HepG2 (cell line): Measurements from ENCODE around the gene CAD. TPM values are rescaled to one million over a fixed set of nuclear protein-coding genes. Genes with fewer than 3 reads are reported as not detected.

Experiments
- ARNTL ChIP-seq: sonication (generic); formaldehyde crosslinking; IDR thresholded peaks from 2 replicates; pipeline ENCODE4 v1.4.0; 2020; ENCODE audit warnings: mild to moderate bottlenecking, missing genetic modification reagents
- CREB1 ChIP-seq, 2 experiments: fragments of 450-650 bp in 1 of 2; IDR thresholded peaks; 2 replicates each; pipeline ENCODE4 v1.6.1; 2016 to 2017; ENCODE audit warnings: control low read depth in 1 of 2, mild to moderate bottlenecking in 1 of 2, missing compliant biosample characterization in 1 of 2, missing genetic modification characterization in 1 of 2
- CREM ChIP-seq, 2 experiments: sonication (generic) in 1 of 2; formaldehyde crosslinking in 1 of 2; IDR thresholded peaks; 2 replicates each; pipeline versions ENCODE4 v1.4.0 to v1.6.1; 2016 to 2020; ENCODE audit warnings: antibody characterized with exemption in 1 of 2, mild to moderate bottlenecking in 1 of 2, missing genetic modification reagents in 1 of 2
- FOXJ3 ChIP-seq: sonication (generic); formaldehyde crosslinking; IDR thresholded peaks from 2 replicates; pipeline ENCODE4 v1.4.0; 2020; ENCODE audit warnings: missing genetic modification reagents, mild to moderate bottlenecking, borderline replicate concordance
- HDAC1 ChIP-seq: sonication (generic); formaldehyde crosslinking; IDR thresholded peaks from 2 replicates; pipeline ENCODE4 v1.5.1; 2020; ENCODE audit warnings: mild to moderate bottlenecking, missing genetic modification reagents
- HNF4A ChIP-seq: sonication (generic); formaldehyde crosslinking; IDR thresholded peaks from 2 replicates; pipeline ENCODE4 v1.4.0; 2020; ENCODE audit warnings: missing genetic modification reagents
- NFYC ChIP-seq: IDR thresholded peaks from 2 replicates; pipeline ENCODE4 v1.6.1; 2016; ENCODE audit warnings: missing genetic modification reagents, missing compliant biosample characterization
- NR2F2 ChIP-seq: IDR thresholded peaks from 2 replicates; pipeline ENCODE4 v1.6.1; 2012; ENCODE audit warnings: low read depth, inconsistent platforms, borderline replicate concordance
- NRL ChIP-seq: sonication (generic); formaldehyde crosslinking; IDR thresholded peaks from 2 replicates; pipeline ENCODE4 v1.5.0; 2020; ENCODE audit warnings: missing genetic modification reagents, mild to moderate bottlenecking, moderate library complexity, borderline replicate concordance
- RAD21 ChIP-seq: fragments of 450-650 bp; formaldehyde crosslinking; IDR thresholded peaks from 2 replicates; pipeline ENCODE4 v1.5.0; 2020; ENCODE audit warnings: mild to moderate bottlenecking
- REPIN1 ChIP-seq: sonication (generic); formaldehyde crosslinking; IDR thresholded peaks from 2 replicates; pipeline ENCODE4 v1.8.0; 2022; ENCODE audit warnings: missing genetic modification reagents, low read depth, mild to moderate bottlenecking, borderline replicate concordance
- SETDB1 ChIP-seq: sonication (generic); formaldehyde crosslinking; IDR thresholded peaks from 2 replicates; pipeline ENCODE4 v1.5.1; 2020; ENCODE audit warnings: missing genetic modification reagents, mild to moderate bottlenecking, borderline replicate concordance
- SKI ChIP-seq: fragments of 450-650 bp; IDR thresholded peaks from one replicate; pipeline ENCODE4 v1.6.1; 2018; ENCODE audit warnings: mild to moderate bottlenecking; ENCODE audit not compliant: partially characterized antibody
- SRSF9 ChIP-seq: fragments of 200-400 bp; formaldehyde crosslinking; IDR thresholded peaks from 2 replicates; pipeline ENCODE4 v1.6.1; 2018; ENCODE audit warnings: borderline replicate concordance, mild to moderate bottlenecking, low read depth, low read length; ENCODE audit not compliant: insufficient read depth, poor library complexity, severe bottlenecking
- STAT5B ChIP-seq: sonication (generic); formaldehyde crosslinking; IDR thresholded peaks from 2 replicates; pipeline ENCODE4 v1.4.0; 2020; ENCODE audit warnings: missing genetic modification reagents
- TCF7L2 ChIP-seq: IDR thresholded peaks from 2 replicates; pipeline ENCODE4 v1.6.1; 2011; ENCODE audit warnings: mild to moderate bottlenecking, low read depth, low read length, moderate library complexity
- YEATS2 ChIP-seq: sonication (generic); formaldehyde crosslinking; IDR thresholded peaks from 2 replicates; pipeline ENCODE4 v1.4.0; 2020; ENCODE audit warnings: missing genetic modification reagents, borderline replicate concordance
- ZC3H4 ChIP-seq: sonication (generic); formaldehyde crosslinking; IDR thresholded peaks from 2 replicates; pipeline ENCODE4 v1.4.0; 2020; ENCODE audit warnings: missing genetic modification reagents, borderline replicate concordance
- ZFP36L2 ChIP-seq: sonication (generic); formaldehyde crosslinking; IDR thresholded peaks from 2 replicates; pipeline ENCODE4 v1.4.0; 2020; ENCODE audit warnings: missing genetic modification reagents
- ZNF205 ChIP-seq: IDR thresholded peaks from 2 replicates; pipeline ENCODE4 v1.6.1; 2018; ENCODE audit warnings: missing biosample characterization, missing genetic modification reagents
- ZNF251 ChIP-seq: sonication (generic); formaldehyde crosslinking; IDR thresholded peaks from 2 replicates; pipeline ENCODE4 v1.9.0; 2021; ENCODE audit warnings: mild to moderate bottlenecking, missing genetic modification reagents
- ZNF776 ChIP-seq: sonication (generic); formaldehyde crosslinking; IDR thresholded peaks from 2 replicates; pipeline ENCODE4 v1.4.0; 2020; ENCODE audit warnings: mild to moderate bottlenecking, missing genetic modification reagents
- polyA plus RNA-seq, 8 experiments: library from polyadenylated mRNA; depleted of rRNA in 3 of 8; stranded (reverse) in 7 of 8; unstranded in 1 of 8; fragments of >200 nt; fragmentation: Illumina TruSeq in 4 of 8; extraction: Trizol in 4 of 8; gene quantifications; 2 replicates each; pipeline versions ENCODE4 v1.2.1 to v1.2.3, GENCODE V29; 2011 to 2016; ENCODE audit warnings: low read depth in 4 of 8, missing spikeins in 1 of 8, mixed read lengths in 1 of 8; ENCODE audit not compliant: insufficient read depth in 1 of 8
- total RNA-seq, 5 experiments: library from RNA; depleted of rRNA; stranded (reverse); fragments of >200 nt; fragmentation: Illumina TruSeq; extraction: Trizol; gene quantifications; 2 replicates each; pipeline ENCODE4 v1.2.3, GENCODE V29; 2016; ENCODE audit warnings: low read depth in 1 of 5
- TF ChIP-seq, protein P1 (sequence below): IDR thresholded peaks from 2 replicates; pipeline ENCODE4 v1.6.1; 2016; ENCODE audit warnings: missing genetic modification reagents, missing compliant biosample characterization
- TF ChIP-seq, protein P2 (sequence below): sonication (generic); formaldehyde crosslinking; IDR thresholded peaks from 2 replicates; pipeline ENCODE4 v1.4.0; 2020; ENCODE audit warnings: mild to moderate bottlenecking, missing genetic modification reagents
- TF ChIP-seq, protein P3 (sequence below): sonication (generic); formaldehyde crosslinking; IDR thresholded peaks from 2 replicates; pipeline ENCODE4 v1.9.0; 2021; ENCODE audit warnings: missing genetic modification reagents, borderline replicate concordance

Gene CAD
- total and polyA plus RNA-seq, 2 of the 13 experiments (the other 11 are each of a cell fraction or from before 2014, with no cell fraction given) = 21.7 to 37.0 TPM

DNA sequence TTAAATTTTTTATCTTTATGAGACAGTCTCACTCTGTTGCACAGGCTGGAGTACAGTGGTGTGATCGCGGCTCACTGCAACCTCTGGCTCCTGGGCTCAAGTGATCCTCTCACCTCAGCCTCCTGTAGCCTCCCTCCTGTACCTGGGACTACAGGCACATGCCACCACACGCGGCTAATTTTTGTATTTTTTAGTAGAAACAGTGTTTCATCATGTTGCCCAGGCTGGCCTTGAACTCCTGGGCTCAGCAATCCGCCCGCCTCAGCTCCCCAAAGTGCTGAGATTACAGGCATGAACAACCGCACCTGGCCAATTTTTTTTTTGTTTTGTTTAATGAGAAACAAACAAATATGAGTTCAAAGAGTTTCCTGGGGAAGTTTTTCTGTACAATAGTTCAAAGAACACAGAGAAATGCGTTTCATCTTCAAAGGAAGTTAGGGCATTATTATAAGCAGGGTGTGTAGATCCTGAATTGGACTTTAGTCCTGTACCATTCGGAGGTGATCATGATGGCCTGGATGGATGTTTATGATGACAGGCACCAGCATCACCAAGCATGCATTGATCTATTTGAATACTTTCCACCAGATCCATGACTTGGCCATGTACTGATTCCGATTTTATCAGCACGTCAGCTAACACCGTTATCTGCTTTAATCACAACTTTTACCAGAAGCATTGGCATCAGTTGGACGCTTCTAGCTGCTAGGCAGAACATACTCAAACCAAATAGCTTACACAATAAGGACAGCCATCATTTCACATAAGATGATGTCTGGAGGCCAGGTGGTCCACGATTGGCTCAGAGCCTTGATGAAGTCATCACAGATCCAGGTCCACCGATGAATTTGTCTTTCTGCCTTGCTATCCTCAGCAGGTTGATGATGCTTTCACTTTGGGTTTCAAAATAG is 39.5 kb upstream of the CAD start (continued):
- TF ChIP-seq, protein P1, sequence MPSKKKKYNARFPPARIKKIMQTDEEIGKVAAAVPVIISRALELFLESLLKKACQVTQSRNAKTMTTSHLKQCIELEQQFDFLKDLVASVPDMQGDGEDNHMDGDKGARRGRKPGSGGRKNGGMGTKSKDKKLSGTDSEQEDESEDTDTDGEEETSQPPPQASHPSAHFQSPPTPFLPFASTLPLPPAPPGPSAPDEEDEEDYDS (CRISPR knock-in tag) = peak; percentile 58
- TF ChIP-seq NR2F2 (peak; percentile 85), ZNF776 (CRISPR knock-in tag) (no peak), SRSF9 (no peak), FOXJ3 (CRISPR knock-in tag) (peak; percentile 99), STAT5B (CRISPR knock-in tag) (peak; percentile 59; the same call in 1 of the 2 replicates), TCF7L2 (peak; percentile 94), ZC3H4 (CRISPR knock-in tag) (peak; percentile 28; the same call in 1 of the 2 replicates), REPIN1 (CRISPR knock-in tag) (0 out of 2 replicates have a peak, but pooled peaks have one; percentile 32), ZNF205 (CRISPR knock-in tag) (peak; percentile 46; the same call in 1 of the 2 replicates), NRL (CRISPR knock-in tag) (peak; percentile 79; the same call in 1 of the 2 replicates), CREM (IDR thresholded peaks at IDR 0.05) (peak; percentile 97), CREM (CRISPR knock-in tag; IDR thresholded peaks at IDR 0.05) (no peak), YEATS2 (CRISPR knock-in tag) (0 out of 2 replicates have a peak, but pooled peaks have one; percentile 25), ZFP36L2 (CRISPR knock-in tag) (0 out of 2 replicates have a peak, but pooled peaks have one; percentile 62), HNF4A (CRISPR knock-in tag) (peak; percentile 97), SETDB1 (CRISPR knock-in tag) (no peak), NFYC (CRISPR knock-in tag) (peak; percentile 58), SKI (peak; percentile 76), RAD21 (CRISPR knock-in tag) (peak; percentile 37; the same call in 1 of the 2 replicates), ARNTL (CRISPR knock-in tag) (peak; percentile 99), HDAC1 (CRISPR knock-in tag) (peak; percentile 74), CREB1 (IDR thresholded peaks at IDR 0.05) (peak; percentile 86), CREB1 (CRISPR knock-in tag; IDR thresholded peaks at IDR 0.05) (peak; percentile 87), ZNF251 (CRISPR knock-in tag) (0 out of 2 replicates have a peak, but pooled peaks have one; percentile 60)
- TF ChIP-seq, protein P2, sequence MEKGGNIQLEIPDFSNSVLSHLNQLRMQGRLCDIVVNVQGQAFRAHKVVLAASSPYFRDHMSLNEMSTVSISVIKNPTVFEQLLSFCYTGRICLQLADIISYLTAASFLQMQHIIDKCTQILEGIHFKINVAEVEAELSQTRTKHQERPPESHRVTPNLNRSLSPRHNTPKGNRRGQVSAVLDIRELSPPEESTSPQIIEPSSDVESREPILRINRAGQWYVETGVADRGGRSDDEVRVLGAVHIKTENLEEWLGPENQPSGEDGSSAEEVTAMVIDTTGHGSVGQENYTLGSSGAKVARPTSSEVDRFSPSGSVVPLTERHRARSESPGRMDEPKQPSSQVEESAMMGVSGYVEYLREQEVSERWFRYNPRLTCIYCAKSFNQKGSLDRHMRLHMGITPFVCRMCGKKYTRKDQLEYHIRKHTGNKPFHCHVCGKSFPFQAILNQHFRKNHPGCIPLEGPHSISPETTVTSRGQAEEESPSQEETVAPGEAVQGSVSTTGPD (CRISPR knock-in tag) = peak; percentile 93
- TF ChIP-seq, protein P3, sequence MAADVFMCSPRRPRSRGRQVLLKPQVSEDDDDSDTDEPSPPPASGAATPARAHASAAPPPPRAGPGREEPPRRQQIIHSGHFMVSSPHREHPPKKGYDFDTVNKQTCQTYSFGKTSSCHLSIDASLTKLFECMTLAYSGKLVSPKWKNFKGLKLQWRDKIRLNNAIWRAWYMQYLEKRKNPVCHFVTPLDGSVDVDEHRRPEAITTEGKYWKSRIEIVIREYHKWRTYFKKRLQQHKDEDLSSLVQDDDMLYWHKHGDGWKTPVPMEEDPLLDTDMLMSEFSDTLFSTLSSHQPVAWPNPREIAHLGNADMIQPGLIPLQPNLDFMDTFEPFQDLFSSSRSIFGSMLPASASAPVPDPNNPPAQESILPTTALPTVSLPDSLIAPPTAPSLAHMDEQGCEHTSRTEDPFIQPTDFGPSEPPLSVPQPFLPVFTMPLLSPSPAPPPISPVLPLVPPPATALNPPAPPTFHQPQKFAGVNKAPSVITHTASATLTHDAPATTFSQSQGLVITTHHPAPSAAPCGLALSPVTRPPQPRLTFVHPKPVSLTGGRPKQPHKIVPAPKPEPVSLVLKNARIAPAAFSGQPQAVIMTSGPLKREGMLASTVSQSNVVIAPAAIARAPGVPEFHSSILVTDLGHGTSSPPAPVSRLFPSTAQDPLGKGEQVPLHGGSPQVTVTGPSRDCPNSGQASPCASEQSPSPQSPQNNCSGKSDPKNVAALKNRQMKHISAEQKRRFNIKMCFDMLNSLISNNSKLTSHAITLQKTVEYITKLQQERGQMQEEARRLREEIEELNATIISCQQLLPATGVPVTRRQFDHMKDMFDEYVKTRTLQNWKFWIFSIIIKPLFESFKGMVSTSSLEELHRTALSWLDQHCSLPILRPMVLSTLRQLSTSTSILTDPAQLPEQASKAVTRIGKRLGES = peak; percentile 66; the same call in 1 of the 2 replicates
